B cell (primary cell): Measurements from ENCODE around the gene ZBED5. TPM values are rescaled to one million over a fixed set of nuclear protein-coding genes. Genes with fewer than 3 reads are reported as not detected.

Experiments
- ATAC-seq: fragments of 200-7000 bp; cut with Tn5 transposase; one replicate; pipeline ENCODE4 v1.10.0; 2021; ENCODE audit warnings: low read depth, mild to moderate bottlenecking, moderate number of reproducible peaks, moderate library complexity
- CTCF ChIA-PET: fragments of 350-600 bp; sonication (Branson Sonifier 250); formaldehyde crosslinking; loops from one replicate; lab custom pipeline; 2021; ENCODE audit warnings: antibody characterized with exemption, inconsistent platforms; lab: Charles Lee
- POLR2A ChIA-PET: fragments of 350-600 bp; sonication (Branson Sonifier 250); formaldehyde crosslinking; loops from one replicate; lab custom pipeline; 2021; ENCODE audit warnings: antibody characterized with exemption; lab: Charles Lee
- DNase-seq: peaks from one replicate; pipeline ENCODE4 v3.0.0; 2013
- H2AFZ ChIP-seq: 2 replicates; pipeline ENCODE4 v1.6.1; 2012; ENCODE audit warnings: mild to moderate bottlenecking, low read depth, low read length; ENCODE audit not compliant: insufficient read depth, poor library complexity, severe bottlenecking
- H3K27ac ChIP-seq, 2 donors: 1 replicate in 1 of 2; 2 replicates in 1 of 2; pipeline ENCODE4 v1.5.1; 2012 to 2013; ENCODE audit warnings: low read length in 2 of 2, mild to moderate bottlenecking in 2 of 2, moderate library complexity in 1 of 2
- H3K27me3 ChIP-seq, 4 experiments: fragments of 200-600 bp in 1 of 4; sonication (generic) in 1 of 4; replicated peaks in 1 of 4; 1 replicate in 2 of 4; 2 replicates in 2 of 4; pipeline versions ENCODE4 v1.6.1 to v1.7.0; 2013 to 2016; ENCODE audit warnings: low read length in 3 of 4, mild to moderate bottlenecking in 2 of 4, mixed read lengths in 1 of 4, moderate library complexity in 1 of 4; ENCODE audit not compliant: insufficient read depth in 4 of 4, control insufficient read depth in 3 of 4; ENCODE audit errors: control extremely low read depth in 1 of 4
- H3K36me3 ChIP-seq, 2 experiments: replicated peaks in 1 of 2; 1 replicate in 1 of 2; 2 replicates in 1 of 2; pipeline versions ENCODE4 v1.6.1 to v1.7.1; 2013; ENCODE audit warnings: low read length in 1 of 2; ENCODE audit not compliant: insufficient read depth in 2 of 2, control insufficient read depth in 1 of 2; ENCODE audit errors: control extremely low read depth in 1 of 2, extremely low read depth in 1 of 2
- H3K4me1 ChIP-seq, 2 donors: fragments of 200-600 bp in 1 of 2; sonication (generic) in 1 of 2; 1 replicate in 1 of 2; 2 replicates in 1 of 2; pipeline versions ENCODE4 v1.5.1 to v1.6.1; 2013 to 2017; ENCODE audit warnings: low read length in 2 of 2; ENCODE audit not compliant: control insufficient read depth in 2 of 2, insufficient read depth in 2 of 2
- H3K4me2 ChIP-seq: replicated peaks from 2 replicates; pipeline ENCODE3; 2012; ENCODE audit warnings: mild to moderate bottlenecking, low read depth, low read length; ENCODE audit not compliant: poor library complexity, severe bottlenecking
- H3K4me3 ChIP-seq, 5 experiments: fragments of 200-600 bp in 1 of 5; sonication (generic) in 1 of 5; 1 replicate in 3 of 5; 2 replicates in 2 of 5; pipeline versions ENCODE4 v1.5.1 to v1.7.0; 2011 to 2016; ENCODE audit warnings: low read length in 4 of 5, mild to moderate bottlenecking in 4 of 5, low read depth in 2 of 5, control low read depth in 1 of 5, moderate library complexity in 1 of 5; ENCODE audit not compliant: insufficient read depth in 1 of 5; ENCODE audit errors: control extremely low read depth in 1 of 5, extremely low read depth in 1 of 5
- H3K79me2 ChIP-seq: fragments of 200-600 bp; sonication (generic); one replicate; pipeline ENCODE4 v1.6.0; 2016; ENCODE audit warnings: low read length; ENCODE audit not compliant: control insufficient read depth, insufficient read depth
- H3K9ac ChIP-seq: fragments of 200-600 bp; sonication (generic); 2 replicates; pipeline ENCODE4 v1.6.1; 2017; ENCODE audit warnings: mild to moderate bottlenecking, low read length, moderate library complexity
- H3K9me3 ChIP-seq, 3 donors: one replicate each; pipeline versions ENCODE4 v1.6.1 to v1.7.1; 2013; ENCODE audit warnings: low read length in 2 of 3; ENCODE audit not compliant: control insufficient read depth in 2 of 3, insufficient read depth in 1 of 3; ENCODE audit errors: control extremely low read depth in 1 of 3
- H4K20me1 ChIP-seq: 2 replicates; pipeline ENCODE4 v1.6.0; 2012; ENCODE audit warnings: mild to moderate bottlenecking, low read length; ENCODE audit not compliant: insufficient read depth, control insufficient read depth, poor library complexity, severe bottlenecking
- H3K27ac Mint-ChIP-seq: one replicate; pipeline ENCODE4 v1.8.0; 2021; ENCODE audit warnings: mixed read lengths
- H3K27me3 Mint-ChIP-seq: one replicate; pipeline ENCODE4 v1.8.0; 2021; ENCODE audit warnings: mixed read lengths
- H3K4me1 Mint-ChIP-seq: one replicate; pipeline ENCODE4 v1.8.0; 2021; ENCODE audit warnings: mixed read lengths
- H3K4me3 Mint-ChIP-seq: one replicate; pipeline ENCODE4 v1.8.0; 2021; ENCODE audit warnings: mixed read lengths
- H3K9me3 Mint-ChIP-seq: one replicate; pipeline ENCODE4 v1.8.0; 2022; ENCODE audit warnings: mixed read lengths; ENCODE audit not compliant: insufficient read depth
- EZH2 ChIP-seq: IDR thresholded peaks from 2 replicates; pipeline ENCODE4 v1.6.1; 2012; ENCODE audit warnings: borderline replicate concordance, low read depth, mild to moderate bottlenecking, moderate library complexity, low read length; ENCODE audit not compliant: insufficient read depth, poor library complexity, severe bottlenecking
- WGBS: methylation state at CpG from one replicate; pipeline ENCODE4 v1.1.5; 2013; ENCODE audit warnings: missing lambda C conversion rate; ENCODE audit not compliant: insufficient coverage; 5-methylcytosine and 5-hydroxymethylcytosine counted together
- intact Hi-C: fragments of 100-400 bp; cut with micrococcal nuclease; formaldehyde crosslinking; loops from one replicate; pipeline ENCODE4 v1.10.0; 2022
- polyA plus RNA-seq: library from polyadenylated mRNA; depleted of rRNA; stranded (reverse); fragments of >200 nt; gene quantifications from 2 replicates; pipeline ENCODE4 v1.2.3, GENCODE V29; 2012
- total RNA-seq, 2 donors: library from RNA; stranded (reverse); fragments of 120-200 nt in 1 of 2; gene quantifications; 1 replicate in 1 of 2; 2 replicates in 1 of 2; pipeline versions ENCODE4 v1.2.3 to v1.2.4, GENCODE V29; 2013 to 2022
- TF ChIP-seq, protein P1 (sequence below): fragments of 200-600 bp; IDR thresholded peaks from one replicate; pipeline ENCODE4 v1.8.0; 2022; ENCODE audit warnings: antibody characterized with exemption, mild to moderate bottlenecking

Gene ZBED5
- total and polyA plus RNA-seq, 2 donors (not counting 1 experiment from before 2014, with no cell fraction given): 66.6 to 178 TPM

DNA sequence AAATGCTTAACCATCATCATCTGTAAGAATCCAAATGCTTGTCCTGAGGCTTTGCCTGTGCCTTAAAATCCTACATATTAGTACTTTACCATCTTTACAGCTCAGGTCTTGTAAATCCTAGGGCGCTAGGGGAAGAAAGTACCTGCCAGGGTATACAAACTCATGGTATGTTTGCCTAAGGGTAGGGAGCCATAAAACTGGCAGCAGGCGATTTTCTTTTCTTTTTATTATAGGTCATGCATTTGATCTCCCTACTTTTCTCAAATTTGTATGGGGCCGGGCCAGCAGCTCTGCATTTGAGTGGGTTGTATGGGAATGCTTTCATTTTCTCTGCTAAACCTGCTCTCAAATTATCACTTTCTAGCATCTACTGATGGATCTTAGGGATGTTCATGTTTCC, 24.0 kb upstream of the ZBED5 start:
- H3K9me3 ChIP-seq: peaks cover 0 to 1% (median 0%) of the 10 kb centered on the region in 3 donors
- no peak overlapping the region for H3K4me3 ChIP-seq
- ChIA-PET POLR2A (no interaction called here), CTCF (no interaction called here)
- H4K20me1 ChIP-seq: no peaks in the 10 kb centered on the region
- H3K27ac ChIP-seq: no peak overlapping the region
- H3K4me1 Mint-ChIP-seq: peaks cover 8% of the 10 kb centered on the region
- peaks cover 7 to 9% of the 10 kb centered on the region in 2 donors for H3K4me1 ChIP-seq
- H2AFZ ChIP-seq: no peak overlapping the region
- H3K4me2 ChIP-seq: no peak overlapping the region
- H3K27me3 Mint-ChIP-seq: no peaks in the 10 kb centered on the region
- intact Hi-C loops: no loop called here
- no peak overlapping the region for H3K27ac Mint-ChIP-seq
- TF ChIP-seq, protein P1, sequence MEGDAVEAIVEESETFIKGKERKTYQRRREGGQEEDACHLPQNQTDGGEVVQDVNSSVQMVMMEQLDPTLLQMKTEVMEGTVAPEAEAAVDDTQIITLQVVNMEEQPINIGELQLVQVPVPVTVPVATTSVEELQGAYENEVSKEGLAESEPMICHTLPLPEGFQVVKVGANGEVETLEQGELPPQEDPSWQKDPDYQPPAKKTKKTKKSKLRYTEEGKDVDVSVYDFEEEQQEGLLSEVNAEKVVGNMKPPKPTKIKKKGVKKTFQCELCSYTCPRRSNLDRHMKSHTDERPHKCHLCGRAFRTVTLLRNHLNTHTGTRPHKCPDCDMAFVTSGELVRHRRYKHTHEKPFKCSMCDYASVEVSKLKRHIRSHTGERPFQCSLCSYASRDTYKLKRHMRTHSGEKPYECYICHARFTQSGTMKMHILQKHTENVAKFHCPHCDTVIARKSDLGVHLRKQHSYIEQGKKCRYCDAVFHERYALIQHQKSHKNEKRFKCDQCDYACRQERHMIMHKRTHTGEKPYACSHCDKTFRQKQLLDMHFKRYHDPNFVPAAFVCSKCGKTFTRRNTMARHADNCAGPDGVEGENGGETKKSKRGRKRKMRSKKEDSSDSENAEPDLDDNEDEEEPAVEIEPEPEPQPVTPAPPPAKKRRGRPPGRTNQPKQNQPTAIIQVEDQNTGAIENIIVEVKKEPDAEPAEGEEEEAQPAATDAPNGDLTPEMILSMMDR: no peak
- TF ChIP-seq EZH2: no peak
- H3K4me3 Mint-ChIP-seq: no peak overlapping the region
- H3K9me3 Mint-ChIP-seq: no peaks in the 10 kb centered on the region
- H3K79me2 ChIP-seq: peaks cover 21% of the 10 kb centered on the region
- no peaks in the 10 kb centered on the region for H3K27me3 ChIP-seq
- no peak overlapping the region for H3K9ac ChIP-seq
- no peak for ATAC-seq
- DNase-seq: no peak
- no peaks in the 10 kb centered on the region for H3K36me3 ChIP-seq
- WGBS: no CpG with 5 or more reads among the region's 3 CpGs

DNA sequence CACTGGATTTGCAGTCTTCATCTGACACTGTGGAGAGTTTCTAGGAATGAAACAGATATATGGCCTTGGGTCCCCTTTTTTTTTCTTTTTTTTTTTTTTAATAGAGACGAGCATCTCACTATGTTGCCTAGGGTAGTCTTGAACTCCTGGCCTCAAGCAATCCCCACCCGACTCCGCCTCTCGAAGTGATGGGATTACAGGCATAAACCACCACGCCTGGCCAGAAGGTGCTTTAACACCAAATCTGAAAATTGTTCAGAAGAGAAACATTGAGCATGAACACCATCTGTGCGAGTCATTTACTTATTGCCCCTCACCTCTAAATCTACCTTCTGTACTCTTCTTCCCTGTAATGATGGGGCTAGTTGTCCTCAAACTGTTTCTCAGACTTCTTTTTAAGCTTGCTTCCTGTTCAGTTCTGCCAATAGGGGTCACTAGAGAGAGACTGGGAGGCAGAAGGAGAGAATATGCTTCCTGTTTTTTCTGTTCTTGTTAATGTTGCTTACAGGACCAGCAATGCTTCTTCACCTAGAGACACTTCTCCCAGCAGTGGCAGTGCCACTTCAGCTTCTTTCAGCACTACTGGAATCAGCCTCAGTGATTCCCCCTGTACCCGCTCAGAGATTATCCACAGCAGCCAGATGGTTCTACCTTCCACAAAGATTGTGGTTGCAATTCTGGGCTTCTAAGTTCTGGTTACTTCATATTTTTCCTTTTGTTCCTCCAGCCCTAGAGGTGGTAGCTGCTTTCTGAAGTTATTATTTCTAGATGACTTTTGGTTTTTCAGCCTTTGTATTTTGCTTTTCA, 20.8 kb upstream of the ZBED5 start:
- Histone ChIP-seq H3K4me3 (no peak overlapping the region), H3K4me2 (peak overlapping the region; percentile 29), H3K36me3 (no peaks in the 10 kb centered on the region), H3K9me3 (peaks cover 1 to 2% (median 1%) of the 10 kb centered on the region in 3 donors), H3K27ac (no peak overlapping the region), H3K79me2 (peaks cover 47% of the 10 kb centered on the region), H2AFZ (peak overlapping the region; percentile 72), H3K27me3 (no peaks in the 10 kb centered on the region), H4K20me1 (no peaks in the 10 kb centered on the region), H3K9ac (no peak overlapping the region), H3K4me1 (peaks cover 7 to 9% of the 10 kb centered on the region in 2 donors)
- DNase-seq (peak; percentile 79), ATAC-seq (peak; percentile 82)
- ChIA-PET POLR2A (interaction anchor here (1.1 kb wide), 1 partner anchor 20 kb away, joined by 7 read pairs; the partner anchor contains the start of gene ZBED5), CTCF (interaction anchor here (0.6 to 2.0 kb wide), 21 partner anchors 9 to 1085 kb away, joined by 3 to 9 read pairs (median 4); partner anchors contain the start of genes EIF4G2 and ZBED5)
- Mint-ChIP-seq H3K27me3 (no peaks in the 10 kb centered on the region), H3K9me3 (peaks cover under 1% of the 10 kb centered on the region), H3K4me1 (peaks cover 8% of the 10 kb centered on the region), H3K27ac (peak overlapping the region; percentile 57), H3K4me3 (no peak overlapping the region)
- intact Hi-C loops: loop anchor here (1.0 kb wide), 2 partner anchors 20 to 69 kb away; partner anchors contain the start of gene ZBED5
- WGBS: 75% methylated on average over 1 of the region's 7 CpGs
- TF ChIP-seq, protein P1: peak; percentile 87
- no peak for TF ChIP-seq EZH2
